HG02970 (cell line): ENCODE results near the gene SEMA5A.

Source experiments
- ATAC-seq: cut with Tn5 transposase; IDR thresholded peaks from one replicate; pipeline ENCODE4 v1.9.1; 2021; ENCODE audit warnings: mild to moderate bottlenecking, moderate library complexity, moderate number of reproducible peaks; ENCODE audit not compliant: unreplicated experiment, low FRiP score

SEMA5A gene, protein sequence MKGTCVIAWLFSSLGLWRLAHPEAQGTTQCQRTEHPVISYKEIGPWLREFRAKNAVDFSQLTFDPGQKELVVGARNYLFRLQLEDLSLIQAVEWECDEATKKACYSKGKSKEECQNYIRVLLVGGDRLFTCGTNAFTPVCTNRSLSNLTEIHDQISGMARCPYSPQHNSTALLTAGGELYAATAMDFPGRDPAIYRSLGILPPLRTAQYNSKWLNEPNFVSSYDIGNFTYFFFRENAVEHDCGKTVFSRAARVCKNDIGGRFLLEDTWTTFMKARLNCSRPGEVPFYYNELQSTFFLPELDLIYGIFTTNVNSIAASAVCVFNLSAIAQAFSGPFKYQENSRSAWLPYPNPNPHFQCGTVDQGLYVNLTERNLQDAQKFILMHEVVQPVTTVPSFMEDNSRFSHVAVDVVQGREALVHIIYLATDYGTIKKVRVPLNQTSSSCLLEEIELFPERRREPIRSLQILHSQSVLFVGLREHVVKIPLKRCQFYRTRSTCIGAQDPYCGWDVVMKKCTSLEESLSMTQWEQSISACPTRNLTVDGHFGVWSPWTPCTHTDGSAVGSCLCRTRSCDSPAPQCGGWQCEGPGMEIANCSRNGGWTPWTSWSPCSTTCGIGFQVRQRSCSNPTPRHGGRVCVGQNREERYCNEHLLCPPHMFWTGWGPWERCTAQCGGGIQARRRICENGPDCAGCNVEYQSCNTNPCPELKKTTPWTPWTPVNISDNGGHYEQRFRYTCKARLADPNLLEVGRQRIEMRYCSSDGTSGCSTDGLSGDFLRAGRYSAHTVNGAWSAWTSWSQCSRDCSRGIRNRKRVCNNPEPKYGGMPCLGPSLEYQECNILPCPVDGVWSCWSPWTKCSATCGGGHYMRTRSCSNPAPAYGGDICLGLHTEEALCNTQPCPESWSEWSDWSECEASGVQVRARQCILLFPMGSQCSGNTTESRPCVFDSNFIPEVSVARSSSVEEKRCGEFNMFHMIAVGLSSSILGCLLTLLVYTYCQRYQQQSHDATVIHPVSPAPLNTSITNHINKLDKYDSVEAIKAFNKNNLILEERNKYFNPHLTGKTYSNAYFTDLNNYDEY

DNA sequence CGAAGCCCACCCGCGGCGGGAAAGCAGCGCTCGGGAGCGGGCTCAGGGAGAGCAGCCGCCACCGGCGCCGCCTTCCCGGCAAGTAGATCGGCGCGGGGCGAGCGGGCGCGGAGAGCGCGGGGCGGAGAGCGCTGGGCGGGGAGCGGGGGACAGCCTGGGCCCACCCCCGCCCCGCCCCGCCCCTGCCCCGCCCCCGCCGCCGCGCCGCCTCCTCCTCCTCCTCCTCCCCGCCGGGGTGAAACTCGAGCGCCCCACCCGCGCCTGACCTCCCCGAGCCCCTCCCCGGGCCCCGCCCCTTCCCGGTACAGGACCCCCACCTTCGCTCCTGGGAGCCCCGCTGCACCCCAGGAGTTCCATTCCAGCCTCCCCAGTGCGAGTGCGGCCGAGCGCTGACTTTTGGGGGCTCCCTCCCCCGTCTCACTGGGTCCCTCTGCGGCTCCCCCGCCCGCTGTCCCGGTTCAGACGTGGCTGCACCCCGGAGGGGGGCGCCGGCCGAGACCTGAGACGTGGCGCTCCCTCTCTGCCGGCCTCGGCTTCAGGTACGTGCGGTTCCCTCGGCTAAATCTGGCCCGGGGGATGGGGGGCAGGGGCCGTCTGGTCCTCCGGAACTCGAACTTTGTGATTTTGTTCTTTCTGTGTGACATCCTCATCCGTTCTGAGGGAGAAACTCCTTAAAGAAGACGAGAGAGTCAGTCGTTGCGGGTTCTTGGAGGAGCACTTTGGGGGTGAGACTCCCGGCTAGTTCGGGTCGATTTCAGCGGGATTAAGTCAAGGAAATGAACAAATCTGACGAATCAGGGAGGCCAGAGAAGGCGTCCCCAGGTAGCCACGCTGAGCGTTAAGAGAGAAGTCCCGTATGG is at the start of gene SEMA5A:
Gene SEMA5A, minus strand, starts transcription at position 84 of the 860 bp plus-strand sequence. CDS start 166,129 bp downstream, outside the sequence.
- no peak for ATAC-seq

DNA sequence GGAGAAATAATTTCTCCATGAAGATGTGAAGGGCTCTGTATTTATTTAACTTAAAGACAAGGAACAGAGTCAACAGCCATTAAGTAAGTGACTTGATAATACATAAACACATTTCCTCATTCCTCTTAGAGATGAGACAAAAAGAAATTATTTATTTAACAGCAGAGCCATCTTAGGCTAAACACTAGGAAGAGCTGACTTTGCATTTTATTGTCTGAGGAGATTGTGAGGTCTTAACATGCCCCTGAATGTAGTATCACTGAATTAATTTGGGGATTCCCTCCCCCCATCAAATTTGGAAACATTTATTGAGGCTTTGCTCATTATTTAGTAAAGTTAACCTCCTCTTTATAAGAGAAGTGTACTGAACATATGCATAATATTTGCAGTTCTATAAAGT is 49.0 kb upstream of the SEMA5A start:
- no peak for ATAC-seq

DNA sequence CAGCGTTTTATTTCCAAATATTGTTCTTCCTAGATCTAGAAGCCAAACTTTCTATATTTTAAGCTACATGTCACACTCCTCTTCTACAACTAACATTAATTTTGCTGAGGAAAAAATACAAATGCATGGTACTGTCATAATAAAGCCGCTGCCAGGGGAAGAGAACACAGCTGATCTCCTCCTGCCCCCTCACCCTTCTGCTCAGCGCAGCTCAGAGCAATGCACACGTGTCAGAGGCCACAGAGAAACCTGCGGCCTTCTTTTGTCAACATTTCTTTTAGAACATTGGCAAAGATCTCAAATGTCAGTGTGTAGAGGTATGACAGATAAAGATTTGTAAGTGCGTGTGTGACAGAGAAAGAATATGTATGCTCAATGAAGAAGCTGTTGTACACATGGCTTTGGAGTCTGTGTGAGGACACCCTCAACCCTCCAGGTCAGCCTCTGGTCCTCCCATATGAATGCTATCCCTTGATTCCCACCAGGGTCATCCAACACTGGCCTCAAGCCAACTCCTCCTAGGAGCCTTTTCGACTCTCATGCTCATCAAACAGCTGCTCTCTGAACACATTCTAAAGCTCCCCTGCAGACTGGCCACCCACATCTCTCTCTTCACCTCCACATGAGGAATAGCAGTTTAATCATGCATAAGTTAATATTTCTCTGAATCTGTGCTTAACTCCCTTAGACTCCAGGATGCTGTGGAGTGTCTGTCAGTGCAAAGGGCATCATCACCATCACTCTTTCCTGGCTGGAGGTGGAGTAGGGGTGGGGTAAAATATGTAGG is 43.4 kb upstream of the SEMA5A start:
- ATAC-seq: no peak

DNA sequence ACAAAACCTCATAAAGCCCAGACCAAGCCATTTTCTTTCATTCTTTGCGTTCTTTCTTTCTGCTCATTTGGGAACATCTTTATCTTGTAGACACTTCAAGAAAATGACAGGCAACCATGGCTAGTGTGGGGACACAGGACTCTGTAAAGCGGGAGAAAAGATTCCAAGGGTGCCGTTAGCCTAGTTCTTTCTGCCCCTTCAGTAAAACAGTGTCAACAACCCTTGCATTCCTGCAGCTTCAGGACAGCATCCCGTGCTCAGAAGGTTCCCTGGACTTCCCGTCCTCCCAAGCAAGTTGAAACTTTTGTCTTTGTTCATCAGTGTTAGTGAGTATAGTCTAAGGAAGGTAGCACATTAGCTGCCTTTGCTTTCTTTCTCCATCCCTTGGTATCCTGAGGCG is 42.4 kb upstream of the SEMA5A start:
- no peak for ATAC-seq

DNA sequence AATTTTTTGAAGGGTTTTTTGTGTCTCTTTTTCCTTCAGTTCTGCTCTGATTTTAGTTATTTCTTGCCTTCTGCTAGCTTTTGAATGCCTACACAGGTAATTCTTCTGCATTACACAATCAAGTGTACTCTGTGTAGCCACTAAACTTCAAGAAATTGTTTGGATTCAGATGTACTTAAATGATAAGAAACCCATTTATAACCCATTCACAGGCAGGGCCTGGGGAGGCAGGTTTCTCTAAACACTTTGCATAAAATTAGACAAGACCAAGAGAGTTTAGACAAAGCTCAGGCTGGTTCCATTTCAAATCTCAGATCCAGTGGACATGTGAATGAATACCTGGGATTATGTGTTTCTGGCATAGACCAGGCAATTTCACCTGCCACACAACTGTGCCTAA is 41.3 kb upstream of the SEMA5A start:
- no peak for ATAC-seq

DNA sequence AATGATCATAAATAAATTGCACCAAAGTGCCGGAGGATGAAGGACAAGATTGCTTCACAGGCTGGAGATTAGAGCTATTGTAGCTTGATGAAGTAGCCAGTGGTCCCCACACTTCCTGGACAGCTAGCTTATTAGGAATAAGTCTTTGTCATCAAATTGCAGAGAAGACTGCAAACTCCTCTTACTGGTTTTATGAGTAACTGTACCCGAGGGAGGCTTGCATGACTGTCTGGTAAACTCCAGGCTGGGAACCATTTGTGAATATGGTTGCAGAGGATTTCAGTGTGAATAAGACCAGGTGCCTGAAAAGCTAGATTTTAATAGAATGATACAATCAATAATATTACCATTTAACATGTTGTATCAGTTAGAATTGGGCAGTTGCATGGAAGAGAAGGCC is 36.5 kb upstream of the SEMA5A start:
- ATAC-seq: no peak

DNA sequence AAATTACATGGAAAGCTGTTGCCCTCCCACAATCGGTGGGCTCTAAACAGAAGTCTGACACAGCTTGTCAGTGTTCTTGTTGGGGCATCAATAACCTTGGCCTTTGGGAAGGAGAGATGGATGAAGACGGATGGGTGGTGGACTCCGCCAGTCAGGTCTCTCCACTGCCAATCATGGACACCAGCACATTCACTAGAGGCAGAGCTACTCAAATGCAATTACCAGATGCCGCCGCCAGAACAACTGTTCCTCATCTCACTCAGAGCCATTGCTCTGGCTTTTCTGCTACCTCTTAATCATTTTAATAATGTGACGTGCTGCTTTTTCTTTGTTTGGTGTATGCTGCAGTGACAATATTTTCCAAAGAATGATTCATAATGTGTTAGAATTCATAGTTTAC is 27.9 kb upstream of the SEMA5A start:
- no peak for ATAC-seq

DNA sequence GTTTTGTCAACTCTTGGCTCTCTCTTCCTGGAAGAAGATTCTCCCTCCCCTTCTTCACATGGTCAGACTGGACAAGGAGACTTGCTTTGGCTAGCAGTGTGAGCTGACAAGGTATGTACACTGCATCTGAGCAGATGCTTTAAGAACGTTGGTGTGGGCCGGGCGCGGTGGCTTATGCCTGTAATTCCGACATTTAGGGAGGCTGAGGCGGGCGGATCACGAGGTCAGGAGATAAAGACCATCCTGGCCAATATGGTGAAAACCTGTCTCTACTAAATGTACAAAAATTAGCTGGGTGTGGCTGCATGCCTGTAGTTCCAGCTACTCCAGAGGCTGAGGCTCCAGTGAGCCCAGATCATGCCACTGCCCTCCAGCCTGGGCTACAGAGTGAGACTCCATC is 26.4 kb upstream of the SEMA5A start:
- ATAC-seq: no peak

DNA sequence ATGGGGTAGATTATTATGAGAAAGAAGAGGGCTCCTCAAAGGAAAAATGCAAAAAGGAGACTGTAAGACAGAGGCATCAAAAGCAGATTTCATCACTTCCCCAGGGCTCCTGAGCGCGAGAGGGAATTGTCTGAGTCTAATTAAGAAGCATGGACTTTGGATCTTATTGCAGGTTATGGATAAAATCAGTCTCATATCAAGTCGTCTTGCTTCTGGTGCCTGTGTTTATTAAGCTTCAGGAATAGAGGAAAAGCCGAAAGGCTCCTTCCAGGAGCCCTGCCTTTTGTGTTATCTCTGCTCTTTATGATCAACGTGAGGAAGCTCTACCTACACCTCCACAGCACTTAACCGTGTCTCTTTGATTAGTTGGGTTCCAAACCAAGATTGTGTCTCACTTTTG is 25.0 kb upstream of the SEMA5A start:
- no peak for ATAC-seq

DNA sequence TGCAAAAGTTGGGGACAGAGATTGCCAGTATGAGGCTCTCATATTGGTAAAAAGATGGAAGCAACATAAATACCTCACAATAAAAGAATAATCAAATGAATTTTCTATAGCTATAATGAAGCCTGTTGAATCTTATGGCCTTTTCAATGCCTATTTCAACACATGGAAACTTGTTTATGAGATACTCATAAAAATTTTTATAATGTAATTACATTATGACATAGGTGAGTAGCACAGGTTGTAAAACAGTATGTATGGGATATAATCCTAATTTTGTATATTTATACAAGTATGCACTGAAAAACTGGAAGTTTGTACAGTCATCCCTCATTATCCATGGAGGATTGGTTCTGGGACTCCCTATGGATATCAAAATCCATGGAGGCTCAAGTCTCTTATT is 21.2 kb upstream of the SEMA5A start:
- ATAC-seq: no peak

DNA sequence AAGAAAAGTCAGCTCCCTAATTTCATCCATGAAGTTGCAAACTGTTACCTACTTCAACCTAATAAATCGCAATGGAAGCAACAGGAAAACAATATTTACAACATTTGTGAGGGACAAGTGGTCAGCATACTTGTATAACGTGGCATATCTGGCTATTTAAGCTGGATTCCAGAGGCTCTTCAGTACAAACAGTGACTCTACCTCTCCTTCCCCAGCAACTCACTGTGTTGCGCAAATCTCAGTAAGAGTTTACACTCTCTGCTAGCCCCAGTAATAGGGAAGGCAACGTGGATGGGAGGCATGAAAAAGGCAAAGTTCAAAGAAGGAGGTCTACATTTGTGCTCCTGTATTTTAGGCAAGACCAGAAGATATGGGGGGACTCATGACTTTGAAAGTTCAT is 18.9 kb upstream of the SEMA5A start:
- no peak for ATAC-seq

DNA sequence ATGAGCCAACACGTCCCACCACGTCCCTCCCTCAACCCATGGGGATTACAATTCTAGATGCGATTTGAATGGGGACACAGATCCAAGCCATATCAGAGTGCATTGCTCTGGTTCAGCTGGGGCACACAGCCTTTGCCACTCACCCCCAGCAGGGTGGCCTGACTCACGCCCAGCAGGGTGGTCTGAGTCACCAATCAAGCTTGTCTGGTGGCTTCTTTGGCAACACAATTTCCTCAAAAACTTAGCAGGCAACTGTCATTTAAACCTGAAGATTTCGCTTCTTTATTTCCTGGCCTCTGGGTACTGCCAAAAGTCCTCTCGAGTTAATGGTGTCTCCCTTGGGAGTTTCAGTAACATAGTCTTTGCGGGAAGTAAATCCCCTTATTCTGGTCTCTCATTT is 16.3 kb upstream of the SEMA5A start:
- no peak for ATAC-seq

DNA sequence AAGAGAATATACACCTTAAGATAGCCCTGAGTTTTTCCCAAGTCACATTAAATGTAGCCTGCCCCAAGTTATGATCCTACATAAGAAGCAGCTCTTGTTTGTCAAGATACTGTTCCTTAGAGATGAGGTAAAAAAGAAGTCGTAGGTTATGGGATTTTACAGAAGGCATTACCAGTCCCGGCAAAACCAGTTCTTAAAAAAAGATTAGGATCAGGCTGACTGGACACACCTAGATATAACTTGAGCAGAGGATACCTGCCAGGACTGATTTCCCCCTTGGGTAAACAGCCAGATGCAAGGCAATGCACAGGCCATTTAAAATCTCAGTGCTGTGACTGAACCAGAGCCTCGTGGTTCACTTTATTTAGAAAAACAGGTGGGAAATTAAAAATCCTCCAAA is 14.1 kb upstream of the SEMA5A start:
- ATAC-seq: no peak

DNA sequence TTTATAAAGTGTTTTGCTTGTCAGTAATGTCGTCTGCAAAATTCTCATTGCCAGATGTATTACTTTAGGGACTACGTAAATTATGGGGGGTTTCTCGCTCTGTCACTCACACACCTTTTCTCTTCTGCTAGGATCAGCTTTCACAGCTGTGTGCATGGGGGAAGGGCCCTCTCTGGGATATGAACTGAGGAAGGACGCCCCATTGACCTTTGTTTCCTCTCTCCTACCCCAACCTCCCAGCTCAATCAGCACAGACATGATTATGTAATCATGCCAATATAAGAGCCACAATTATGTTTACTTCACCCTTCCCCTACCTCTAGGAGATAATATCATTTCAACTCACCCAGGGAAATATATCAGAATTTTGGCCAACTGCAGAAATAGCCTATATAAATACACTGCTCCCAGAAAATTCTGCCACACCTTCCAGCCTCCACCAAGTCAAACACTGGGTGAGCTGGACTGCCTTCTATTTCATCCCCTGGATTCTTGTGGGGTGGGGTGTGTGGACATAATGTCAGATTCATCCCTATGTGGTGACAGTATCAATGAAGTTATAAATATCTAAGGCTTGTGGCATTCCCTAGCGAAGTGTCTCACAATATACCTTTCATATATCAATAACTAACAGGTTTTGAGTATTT is 12.6 kb upstream of the SEMA5A start:
- no peak for ATAC-seq

DNA sequence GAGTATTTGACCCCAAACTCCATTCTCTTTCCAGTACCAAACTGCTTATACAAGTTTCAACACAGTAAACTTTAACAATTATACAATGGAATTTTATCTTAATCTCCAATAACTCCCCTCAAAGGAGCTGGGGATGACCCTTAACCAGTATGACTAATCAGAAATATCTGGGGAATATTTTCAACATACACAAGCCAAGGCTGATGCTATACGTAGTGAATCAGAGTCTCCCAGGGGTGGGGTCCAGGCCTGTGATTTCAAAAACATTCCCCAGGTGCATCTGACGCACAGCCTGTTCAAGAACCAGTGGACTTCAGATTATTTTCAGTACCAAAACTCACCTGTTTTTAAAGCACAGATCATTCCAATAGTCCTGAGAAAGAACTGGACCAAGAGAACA is 11.8 kb upstream of the SEMA5A start:
- ATAC-seq: no peak

DNA sequence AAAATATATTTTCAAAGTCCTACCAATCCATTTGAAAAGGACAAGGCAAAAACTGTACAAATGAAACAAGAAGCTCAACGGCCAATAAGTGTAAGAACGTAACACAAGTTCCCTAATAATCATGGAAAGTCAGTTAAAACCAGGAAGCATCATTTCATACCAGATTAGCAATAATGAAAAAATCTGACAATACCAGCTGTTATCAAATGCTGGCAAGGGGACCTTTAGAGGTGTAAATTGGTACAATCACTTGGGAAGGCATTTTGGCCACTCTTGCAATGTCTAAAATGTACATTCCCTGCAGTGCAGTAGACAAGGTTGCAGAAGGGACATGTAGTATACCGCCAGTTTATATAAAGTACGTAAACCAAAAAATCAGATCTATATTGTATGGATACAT is 10.1 kb upstream of the SEMA5A start:
- no peak for ATAC-seq

DNA sequence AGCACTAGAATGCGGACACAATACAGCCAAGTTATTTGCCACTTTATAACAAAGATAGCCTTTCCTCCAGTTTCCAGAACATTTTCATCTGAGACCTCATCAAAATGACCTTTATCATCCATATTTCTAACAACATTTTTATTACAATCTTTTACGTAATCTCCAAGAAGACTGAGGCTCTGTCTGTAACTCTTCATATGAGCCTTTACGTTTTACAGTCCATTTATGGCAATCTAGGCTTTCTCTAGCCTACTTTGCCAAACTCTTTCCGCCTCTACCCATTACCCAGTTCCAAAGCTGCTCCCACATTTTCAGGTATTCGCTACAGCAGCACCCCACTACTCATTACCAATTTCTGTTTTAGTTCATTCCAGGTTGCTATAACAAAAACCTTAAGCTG is 8.2 kb upstream of the SEMA5A start:
- no peak for ATAC-seq

DNA sequence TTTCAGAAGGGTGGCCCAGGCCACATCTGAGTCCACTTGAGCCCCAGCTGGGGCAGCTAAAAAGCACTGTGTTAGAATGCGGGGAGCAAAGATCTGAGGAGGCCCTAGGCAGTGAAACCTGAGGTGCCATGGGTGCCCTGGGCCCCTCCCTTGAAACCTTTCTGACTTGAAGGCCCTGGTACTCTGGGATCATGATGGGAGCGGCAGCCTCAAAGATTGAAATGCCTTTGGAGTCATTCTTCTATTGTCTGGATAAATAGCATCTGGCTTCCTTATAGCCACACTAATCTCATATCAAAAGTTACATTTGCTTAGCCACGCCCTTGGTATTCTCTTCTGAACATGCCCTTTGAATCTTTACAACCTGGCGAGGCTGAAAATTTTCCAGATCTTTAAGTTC is 7.7 kb upstream of the SEMA5A start:
- ATAC-seq: no peak
